ENCODE measurements around the gene NSMCE1.

NSMCE1 gene

DNA sequence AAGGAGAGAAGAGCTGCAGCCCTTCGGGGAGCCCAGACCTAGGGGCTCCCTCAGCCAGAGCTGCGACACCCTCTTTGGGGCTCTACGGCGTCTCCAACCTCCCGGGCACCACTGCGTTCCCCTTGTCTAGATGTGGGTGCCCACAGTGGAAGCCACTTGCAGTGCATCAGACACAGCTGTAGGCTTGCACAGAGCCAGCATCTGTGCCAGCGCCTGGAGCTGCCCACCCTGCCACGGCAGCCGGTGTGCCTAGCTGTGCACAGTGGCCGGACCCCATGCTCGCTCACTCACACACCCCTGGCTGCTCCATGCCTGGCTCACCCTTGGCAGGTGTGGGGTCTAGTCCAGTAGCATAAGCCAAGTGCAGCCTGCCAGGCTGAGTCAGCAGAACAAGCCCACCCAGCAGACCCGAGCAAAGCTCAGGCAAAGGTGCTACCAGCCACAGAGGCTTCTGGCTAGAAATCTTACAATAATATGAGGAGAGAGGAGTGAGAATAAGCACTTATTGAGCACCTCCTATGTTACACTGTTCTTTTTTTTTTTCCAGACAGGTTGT lies 78.2 kb downstream of the NSMCE1 start:
- Histone ChIP-seq H3K27ac (ENCODE audit: insufficient read depth in 1 of 2, low read depth in 1 of 2, low read length in 2 of 2, poor library complexity in 1 of 2, severe bottlenecking in 2 of 2) (no peak overlapping the region), H3K36me3 (ENCODE audit: control insufficient read depth in 4 of 4, insufficient read depth in 4 of 4, low read length in 3 of 4) (no peaks in the 10 kb centered on the region), H3K27me3 (replicated peaks in 2 of 5; ENCODE audit: control insufficient read depth in 4 of 5, insufficient read depth in 5 of 5, low read length in 4 of 5) (no peaks in the 10 kb centered on the region), H3K9me3 (ENCODE audit: control extremely low read depth in 1 of 5, control insufficient read depth in 4 of 5, insufficient read depth in 2 of 5, low read depth in 1 of 5, low read length in 4 of 5) (no peaks in the 10 kb centered on the region), H3K4me1 (ENCODE audit: control extremely low read depth in 1 of 4, control insufficient read depth in 4 of 4, insufficient read depth in 4 of 4, low read length in 3 of 4) (no peaks in the 10 kb centered on the region), H3K4me3 (ENCODE audit: control insufficient read depth in 1 of 7, extremely low read depth in 1 of 7, insufficient read depth in 4 of 7, low read depth in 2 of 7, low read length in 6 of 7) (no peak overlapping the region)
- no peak for DNase-seq
- CTCF ChIA-PET: interaction anchor here (1.0 to 1.5 kb wide), 5 partner anchors 9 to 45 kb away, joined by 3 to 7 read pairs (median 3); no protein-coding TSS in a partner anchor
- POLR2A ChIA-PET: no interaction called here
- 97% methylated on average over 12 of the region's 12 CpGs for WGBS (ENCODE audit: insufficient coverage)

DNA sequence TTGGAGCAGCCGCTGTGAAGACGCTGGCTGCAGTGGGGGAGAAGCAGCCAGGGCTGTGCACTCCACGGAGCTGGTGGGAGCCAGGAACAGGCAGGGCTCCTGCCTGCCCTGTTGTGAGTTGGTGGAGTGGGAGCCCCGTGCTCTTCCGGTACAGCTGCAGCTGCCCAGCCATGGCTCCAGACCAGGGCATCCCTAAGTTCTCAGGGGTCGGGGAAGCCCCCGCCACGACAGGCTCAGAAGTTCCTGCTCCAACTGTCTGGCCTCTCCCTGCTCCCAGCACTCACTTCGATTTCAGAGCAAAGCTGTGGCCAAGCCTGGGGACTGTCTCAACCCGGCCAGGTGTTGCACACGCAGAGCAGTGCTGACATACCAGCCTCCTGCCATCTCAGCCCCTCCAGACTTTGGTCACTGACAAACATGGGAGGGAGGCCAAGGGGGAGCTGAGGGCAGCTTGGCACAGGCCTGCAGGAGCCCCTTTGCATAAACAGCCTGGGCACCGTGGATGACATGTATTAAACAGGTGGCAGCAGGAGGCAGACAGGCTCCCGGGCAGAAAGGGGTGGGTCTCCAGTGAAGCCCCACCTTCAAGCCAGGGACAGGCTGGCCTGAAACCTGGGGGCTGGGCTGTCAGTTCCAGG lies 79.1 kb downstream of the NSMCE1 start:
- ChIA-PET POLR2A (no interaction called here), CTCF (interaction anchor here (1.3 to 1.5 kb wide), 2 partner anchors 8 to 10 kb away, joined by 3 to 7 read pairs; no protein-coding TSS in a partner anchor)
- 80% methylated on average over 9 of the region's 13 CpGs for WGBS (ENCODE audit: insufficient coverage)
- Histone ChIP-seq H3K4me1 (ENCODE audit: control extremely low read depth in 1 of 4, control insufficient read depth in 4 of 4, insufficient read depth in 4 of 4, low read length in 3 of 4) (no peaks in the 10 kb centered on the region), H3K36me3 (ENCODE audit: control insufficient read depth in 4 of 4, insufficient read depth in 4 of 4, low read length in 3 of 4) (no peaks in the 10 kb centered on the region), H3K27ac (ENCODE audit: insufficient read depth in 1 of 2, low read depth in 1 of 2, low read length in 2 of 2, poor library complexity in 1 of 2, severe bottlenecking in 2 of 2) (no peak overlapping the region), H3K27me3 (replicated peaks in 2 of 5; ENCODE audit: control insufficient read depth in 4 of 5, insufficient read depth in 5 of 5, low read length in 4 of 5) (no peaks in the 10 kb centered on the region), H3K4me3 (ENCODE audit: control insufficient read depth in 1 of 7, extremely low read depth in 1 of 7, insufficient read depth in 4 of 7, low read depth in 2 of 7, low read length in 6 of 7) (no peak overlapping the region), H3K9me3 (ENCODE audit: control extremely low read depth in 1 of 5, control insufficient read depth in 4 of 5, insufficient read depth in 2 of 5, low read depth in 1 of 5, low read length in 4 of 5) (no peaks in the 10 kb centered on the region)
- no peak for DNase-seq

DNA sequence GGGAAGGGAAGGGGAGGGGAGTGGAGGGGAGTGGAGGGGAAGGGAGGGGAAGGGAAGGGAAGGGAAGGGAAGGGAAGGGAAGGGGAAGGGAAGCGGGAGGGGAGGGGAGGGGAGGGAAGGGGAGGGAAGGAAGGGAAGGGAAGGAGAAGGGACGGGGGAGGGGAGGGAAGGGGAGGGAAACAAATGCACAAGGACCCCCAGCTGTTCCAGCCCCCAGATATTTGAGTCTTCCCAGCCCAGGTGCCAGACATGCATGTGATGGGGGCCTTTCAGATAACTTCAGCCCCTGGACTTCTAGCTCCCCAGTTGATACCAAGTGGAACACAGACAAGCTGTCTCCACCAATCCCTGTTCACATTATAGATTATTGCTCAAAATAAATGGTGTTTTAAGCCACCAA lies 79.9 kb downstream of the NSMCE1 start:
- ChIA-PET POLR2A (no interaction called here), CTCF (interaction anchor here (1.4 to 2.9 kb wide), 4 partner anchors 9 to 18 kb away, joined by 4 to 18 read pairs (median 6); no protein-coding TSS in a partner anchor)
- no peak overlapping the region for H3K4me3 ChIP-seq (ENCODE audit: control insufficient read depth in 1 of 7, extremely low read depth in 1 of 7, insufficient read depth in 4 of 7, low read depth in 2 of 7, low read length in 6 of 7)
- H3K27me3 ChIP-seq (replicated peaks in 2 of 5; ENCODE audit: control insufficient read depth in 4 of 5, insufficient read depth in 5 of 5, low read length in 4 of 5): no peaks in the 10 kb centered on the region
- H3K9me3 ChIP-seq (ENCODE audit: control extremely low read depth in 1 of 5, control insufficient read depth in 4 of 5, insufficient read depth in 2 of 5, low read depth in 1 of 5, low read length in 4 of 5): no peaks in the 10 kb centered on the region
- no peak overlapping the region for H3K27ac ChIP-seq (ENCODE audit: insufficient read depth in 1 of 2, low read depth in 1 of 2, low read length in 2 of 2, poor library complexity in 1 of 2, severe bottlenecking in 2 of 2)
- no peak for DNase-seq
- 100% methylated on average over 1 of the region's 2 CpGs for WGBS (ENCODE audit: insufficient coverage)
- no peaks in the 10 kb centered on the region for H3K4me1 ChIP-seq (ENCODE audit: control extremely low read depth in 1 of 4, control insufficient read depth in 4 of 4, insufficient read depth in 4 of 4, low read length in 3 of 4)
- no peaks in the 10 kb centered on the region for H3K36me3 ChIP-seq (ENCODE audit: control insufficient read depth in 4 of 4, insufficient read depth in 4 of 4, low read length in 3 of 4)

DNA sequence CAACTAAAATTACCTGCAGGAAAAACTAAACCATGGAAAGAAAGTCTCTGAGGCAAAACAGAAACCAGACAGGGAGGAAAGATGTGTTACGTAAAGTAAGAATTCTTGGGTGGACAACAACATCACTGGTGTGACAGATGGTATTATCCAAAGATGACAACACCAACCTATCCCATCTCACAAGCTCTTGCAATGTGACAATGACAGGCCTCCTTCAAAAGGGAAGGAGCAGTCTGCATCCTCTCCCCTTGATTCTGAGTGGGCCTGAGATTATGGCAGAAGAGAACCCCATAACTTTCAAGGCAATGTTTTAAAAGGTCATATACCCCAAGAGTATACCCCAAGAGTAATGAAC lies 82.8 kb downstream of the NSMCE1 start:
- Histone ChIP-seq H3K4me1 (ENCODE audit: control extremely low read depth in 1 of 4, control insufficient read depth in 4 of 4, insufficient read depth in 4 of 4, low read length in 3 of 4) (no peaks in the 10 kb centered on the region), H3K9me3 (ENCODE audit: control extremely low read depth in 1 of 5, control insufficient read depth in 4 of 5, insufficient read depth in 2 of 5, low read depth in 1 of 5, low read length in 4 of 5) (no peaks in the 10 kb centered on the region), H3K27me3 (replicated peaks in 2 of 5; ENCODE audit: control insufficient read depth in 4 of 5, insufficient read depth in 5 of 5, low read length in 4 of 5) (no peaks in the 10 kb centered on the region), H3K4me3 (ENCODE audit: control insufficient read depth in 1 of 7, extremely low read depth in 1 of 7, insufficient read depth in 4 of 7, low read depth in 2 of 7, low read length in 6 of 7) (no peak overlapping the region), H3K36me3 (ENCODE audit: control insufficient read depth in 4 of 4, insufficient read depth in 4 of 4, low read length in 3 of 4) (no peaks in the 10 kb centered on the region), H3K27ac (ENCODE audit: insufficient read depth in 1 of 2, low read depth in 1 of 2, low read length in 2 of 2, poor library complexity in 1 of 2, severe bottlenecking in 2 of 2) (no peak overlapping the region)
- CTCF ChIA-PET: interaction anchor here (1.3 kb wide), 1 partner anchor 190 kb away, joined by 3 read pairs; no protein-coding TSS in a partner anchor
- POLR2A ChIA-PET: no interaction called here
- no peak for DNase-seq
- WGBS (ENCODE audit: insufficient coverage): no CpG with 5 or more reads among the region's 1 CpG

DNA sequence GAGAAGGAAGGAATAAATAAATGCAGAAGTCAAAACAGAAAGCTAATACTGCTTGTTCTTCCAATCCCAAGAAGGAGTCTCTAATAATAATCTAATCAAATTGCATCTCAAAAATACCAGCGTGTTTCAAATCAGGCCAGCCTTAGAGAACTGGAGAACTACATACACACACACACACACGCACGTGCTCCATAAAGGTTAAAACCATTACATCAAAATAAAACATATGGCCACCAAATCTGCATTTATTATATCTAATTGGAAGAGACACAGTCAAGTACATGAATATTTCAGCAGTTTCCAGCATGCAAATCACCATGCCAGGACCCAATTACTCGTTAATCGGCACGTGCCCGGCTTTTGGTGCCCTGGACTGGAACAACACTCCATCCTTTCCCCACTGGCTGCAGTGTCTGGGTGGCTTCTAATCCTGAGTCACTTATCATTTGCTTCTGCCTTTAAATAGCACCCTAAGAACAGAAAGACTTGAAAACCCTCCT lies 85.6 kb downstream of the NSMCE1 start:
- DNase-seq: no peak
- ChIA-PET POLR2A (no interaction called here), CTCF (no interaction called here)
- WGBS (ENCODE audit: insufficient coverage): no CpG with 5 or more reads among the region's 7 CpGs
- no peaks in the 10 kb centered on the region for H3K9me3 ChIP-seq (ENCODE audit: control extremely low read depth in 1 of 5, control insufficient read depth in 4 of 5, insufficient read depth in 2 of 5, low read depth in 1 of 5, low read length in 4 of 5)
- H3K36me3 ChIP-seq (ENCODE audit: control insufficient read depth in 4 of 4, insufficient read depth in 4 of 4, low read length in 3 of 4): no peaks in the 10 kb centered on the region
- H3K27ac ChIP-seq (ENCODE audit: insufficient read depth in 1 of 2, low read depth in 1 of 2, low read length in 2 of 2, poor library complexity in 1 of 2, severe bottlenecking in 2 of 2): no peak overlapping the region
- H3K27me3 ChIP-seq (replicated peaks in 2 of 5; ENCODE audit: control insufficient read depth in 4 of 5, insufficient read depth in 5 of 5, low read length in 4 of 5): no peaks in the 10 kb centered on the region
- H3K4me3 ChIP-seq (ENCODE audit: control insufficient read depth in 1 of 7, extremely low read depth in 1 of 7, insufficient read depth in 4 of 7, low read depth in 2 of 7, low read length in 6 of 7): no peak overlapping the region
- peaks cover 4 to 17% (median 16%) of the 10 kb centered on the region in 4 experiments for H3K4me1 ChIP-seq (ENCODE audit: control extremely low read depth in 1 of 4, control insufficient read depth in 4 of 4, insufficient read depth in 4 of 4, low read length in 3 of 4)

DNA sequence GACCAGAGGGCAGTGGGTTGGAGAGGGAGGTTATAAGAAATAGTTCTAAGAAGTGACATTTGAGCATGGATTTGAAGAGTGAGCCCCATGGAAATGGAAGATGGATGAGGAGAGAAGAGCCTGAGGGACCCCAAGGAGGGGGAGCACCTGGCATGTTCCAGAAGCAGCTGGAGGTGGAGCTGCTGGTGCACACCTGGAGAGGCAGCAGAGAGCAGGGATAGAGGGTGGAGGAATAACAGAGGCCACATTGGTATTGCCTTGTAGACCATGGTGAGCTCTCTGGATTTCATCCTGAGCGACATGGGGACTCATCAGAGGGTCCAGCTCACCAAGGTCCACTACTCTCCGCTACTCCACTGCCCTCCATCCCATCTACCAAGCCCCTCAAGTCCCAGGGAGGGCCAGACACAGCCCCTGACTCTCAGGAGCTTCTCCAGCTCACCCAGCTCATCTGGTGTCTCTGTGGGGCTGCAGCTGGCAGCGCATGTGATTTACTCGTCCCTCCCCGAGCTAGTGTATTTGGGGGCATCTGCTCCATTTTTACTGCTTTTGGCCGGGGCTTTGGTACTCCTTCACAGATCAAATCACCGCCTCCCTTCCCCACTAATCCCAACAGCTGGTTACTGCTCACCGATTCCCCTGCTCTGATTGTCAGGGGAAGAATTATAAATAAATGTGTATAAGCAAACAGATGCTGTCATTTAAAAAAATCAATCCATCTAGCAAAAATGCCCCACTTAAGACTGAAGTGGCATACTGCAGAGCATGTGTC lies 87.4 kb downstream of the NSMCE1 start:
- Histone ChIP-seq H3K4me3 (ENCODE audit: control insufficient read depth in 1 of 7, extremely low read depth in 1 of 7, insufficient read depth in 4 of 7, low read depth in 2 of 7, low read length in 6 of 7) (no peak overlapping the region), H3K27ac (ENCODE audit: insufficient read depth in 1 of 2, low read depth in 1 of 2, low read length in 2 of 2, poor library complexity in 1 of 2, severe bottlenecking in 2 of 2) (no peak overlapping the region), H3K9me3 (ENCODE audit: control extremely low read depth in 1 of 5, control insufficient read depth in 4 of 5, insufficient read depth in 2 of 5, low read depth in 1 of 5, low read length in 4 of 5) (no peaks in the 10 kb centered on the region), H3K36me3 (ENCODE audit: control insufficient read depth in 4 of 4, insufficient read depth in 4 of 4, low read length in 3 of 4) (no peaks in the 10 kb centered on the region), H3K27me3 (replicated peaks in 2 of 5; ENCODE audit: control insufficient read depth in 4 of 5, insufficient read depth in 5 of 5, low read length in 4 of 5) (no peaks in the 10 kb centered on the region), H3K4me1 (ENCODE audit: control extremely low read depth in 1 of 4, control insufficient read depth in 4 of 4, insufficient read depth in 4 of 4, low read length in 3 of 4) (peaks cover 4 to 17% (median 16%) of the 10 kb centered on the region in 4 experiments)
- POLR2A ChIA-PET: no interaction called here
- DNase-seq: no peak
- 100% methylated on average over 3 of the region's 8 CpGs for WGBS (ENCODE audit: insufficient coverage)
- CTCF ChIA-PET: interaction anchor here (0.9 to 5.5 kb wide), 10 partner anchors 9 to 279 kb away, joined by 3 to 38 read pairs (median 6); partner anchors contain the start of gene KDM8

All from common myeloid progenitor, CD34-positive (primary cell).